Lung (tissue), 12 donors: ENCODE measurements around the gene PRR16. TPM values are rescaled to one million over a fixed set of nuclear protein-coding genes. Genes with fewer than 3 reads are reported as not detected.

Experiments
- ATAC-seq: fragments of 200-7000 bp; cut with Tn5 transposase; one replicate; pipeline ENCODE4 v1.9.1; 2020; ENCODE audit warnings: moderate number of reproducible peaks; ENCODE audit not compliant: insufficient read depth, low FRiP score
- DNase-seq, 3 donors: peaks; one replicate each; pipeline ENCODE4 v3.0.0-alpha.2; 2013 to 2017
- H3K27ac ChIP-seq, 2 donors: one replicate each; pipeline ENCODE4 v1.5.1; 2013; ENCODE audit warnings: mild to moderate bottlenecking in 2 of 2, moderate library complexity in 2 of 2, control low read depth in 1 of 2, inconsistent platforms in 1 of 2, low read depth in 1 of 2, low read length in 1 of 2
- H3K27me3 ChIP-seq, 3 donors: one replicate each; pipeline ENCODE4 v1.5.1; 2013; ENCODE audit warnings: low read length in 2 of 3; ENCODE audit not compliant: control insufficient read depth in 3 of 3, insufficient read depth in 3 of 3
- H3K36me3 ChIP-seq, 4 donors: one replicate each; pipeline ENCODE4 v1.5.1; 2013; ENCODE audit warnings: low read length in 4 of 4, mild to moderate bottlenecking in 1 of 4, moderate library complexity in 1 of 4; ENCODE audit not compliant: control insufficient read depth in 4 of 4, insufficient read depth in 4 of 4
- H3K4me1 ChIP-seq, 5 donors: one replicate each; pipeline ENCODE4 v1.5.1; 2013; ENCODE audit warnings: low read length in 5 of 5, mild to moderate bottlenecking in 2 of 5, moderate library complexity in 1 of 5; ENCODE audit not compliant: control insufficient read depth in 5 of 5, insufficient read depth in 5 of 5
- H3K4me3 ChIP-seq: one replicate; pipeline ENCODE4 v1.5.1; 2013; ENCODE audit warnings: mild to moderate bottlenecking, control low read depth, moderate library complexity
- H3K9ac ChIP-seq, 2 donors: one replicate each; pipeline ENCODE4 v1.5.1; 2013; ENCODE audit warnings: low read length in 2 of 2, control low read depth in 1 of 2; ENCODE audit not compliant: insufficient read depth in 1 of 2
- H3K9me3 ChIP-seq, 4 donors: one replicate each; pipeline ENCODE4 v1.5.1; 2013; ENCODE audit warnings: low read length in 3 of 4, mild to moderate bottlenecking in 1 of 4, moderate library complexity in 1 of 4; ENCODE audit not compliant: control insufficient read depth in 4 of 4, insufficient read depth in 3 of 4
- WGBS, 2 donors: extraction: QIAGEN DNeasy Blood & Tissue Kit; methylation state at CpG; one replicate each; pipeline ENCODE4 v1.1.7; 2013; 5-methylcytosine and 5-hydroxymethylcytosine counted together
- polyA plus RNA-seq, 2 donors: library from polyadenylated mRNA; stranded (reverse); fragments of 200-250 nt; gene quantifications; one replicate each; pipeline ENCODE4 v1.2.1, GENCODE V29; 2013
- total RNA-seq, 2 donors: library from RNA; depleted of rRNA in 1 of 2; stranded (reverse); fragments of >200 nt in 1 of 2; gene quantifications; one replicate each; pipeline ENCODE4 v1.2.1, GENCODE V29; 2014 to 2021
- TF ChIP-seq, protein P1 (sequence below): IDR thresholded peaks from 2 replicates; pipeline ENCODE4 v1.5.1; 2012; ENCODE audit warnings: mild to moderate bottlenecking; ENCODE audit errors: control extremely low read depth, extremely low read depth
- donor health status: control.
- donor health status: control.
- donor health status: Bipolar disorder and iron deficiency.
- donor health status: healthy.
- donor health status: DM: yes; HTN: yes; CAD: no.

The PRR16 gene
- total and polyA plus RNA-seq, 4 donors, result 1.1 to 6.6 (median 5.9) TPM

DNA sequence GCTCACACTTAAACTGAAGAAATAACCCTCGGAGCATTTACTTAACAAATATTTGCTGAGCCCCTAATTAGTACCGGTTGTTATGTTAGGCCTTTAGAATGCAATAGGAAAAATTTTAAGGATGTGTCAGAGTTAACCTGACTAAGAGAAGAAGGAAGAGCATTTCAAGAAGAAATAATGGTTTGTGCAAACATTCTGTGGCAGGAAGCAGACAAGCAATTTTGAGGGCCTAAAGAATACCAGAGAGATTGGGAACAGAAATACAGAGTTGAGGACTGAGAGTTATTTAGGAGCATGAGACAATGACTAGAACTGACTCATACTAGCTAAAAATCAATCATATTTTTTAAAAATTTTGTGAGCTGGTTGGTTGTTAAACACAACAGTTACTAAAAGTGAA, 218.8 kb downstream of the PRR16 start:
- Histone ChIP-seq H3K27ac (no peak overlapping the region), H3K27me3 (no peaks in the 10 kb centered on the region), H3K4me1 (no peaks in the 10 kb centered on the region), H3K9ac (no peak overlapping the region), H3K4me3 (no peak overlapping the region), H3K9me3 (no peaks in the 10 kb centered on the region), H3K36me3 (peaks cover 0 to 8% (median 2%) of the 10 kb centered on the region in 4 donors)
- DNase-seq (no peak), ATAC-seq (no peak)
- TF ChIP-seq, protein P1, sequence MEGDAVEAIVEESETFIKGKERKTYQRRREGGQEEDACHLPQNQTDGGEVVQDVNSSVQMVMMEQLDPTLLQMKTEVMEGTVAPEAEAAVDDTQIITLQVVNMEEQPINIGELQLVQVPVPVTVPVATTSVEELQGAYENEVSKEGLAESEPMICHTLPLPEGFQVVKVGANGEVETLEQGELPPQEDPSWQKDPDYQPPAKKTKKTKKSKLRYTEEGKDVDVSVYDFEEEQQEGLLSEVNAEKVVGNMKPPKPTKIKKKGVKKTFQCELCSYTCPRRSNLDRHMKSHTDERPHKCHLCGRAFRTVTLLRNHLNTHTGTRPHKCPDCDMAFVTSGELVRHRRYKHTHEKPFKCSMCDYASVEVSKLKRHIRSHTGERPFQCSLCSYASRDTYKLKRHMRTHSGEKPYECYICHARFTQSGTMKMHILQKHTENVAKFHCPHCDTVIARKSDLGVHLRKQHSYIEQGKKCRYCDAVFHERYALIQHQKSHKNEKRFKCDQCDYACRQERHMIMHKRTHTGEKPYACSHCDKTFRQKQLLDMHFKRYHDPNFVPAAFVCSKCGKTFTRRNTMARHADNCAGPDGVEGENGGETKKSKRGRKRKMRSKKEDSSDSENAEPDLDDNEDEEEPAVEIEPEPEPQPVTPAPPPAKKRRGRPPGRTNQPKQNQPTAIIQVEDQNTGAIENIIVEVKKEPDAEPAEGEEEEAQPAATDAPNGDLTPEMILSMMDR, result no peak
- WGBS, 2 donors, result 72 to 84% methylated on average over 2 of the region's 2 CpGs

GRCh38 chr5:120683580-120683979, 219.5 kb downstream of the PRR16 start:
- Histone ChIP-seq H3K4me3 (no peak overlapping the region), H3K4me1 (no peaks in the 10 kb centered on the region), H3K27me3 (no peaks in the 10 kb centered on the region), H3K9ac (no peak overlapping the region), H3K27ac (no peak overlapping the region), H3K36me3 (peaks cover 0 to 8% (median 2%) of the 10 kb centered on the region in 4 donors), H3K9me3 (no peaks in the 10 kb centered on the region)
- DNase-seq (no peak), ATAC-seq (no peak)
- TF ChIP-seq, protein P1, result no peak

DNA sequence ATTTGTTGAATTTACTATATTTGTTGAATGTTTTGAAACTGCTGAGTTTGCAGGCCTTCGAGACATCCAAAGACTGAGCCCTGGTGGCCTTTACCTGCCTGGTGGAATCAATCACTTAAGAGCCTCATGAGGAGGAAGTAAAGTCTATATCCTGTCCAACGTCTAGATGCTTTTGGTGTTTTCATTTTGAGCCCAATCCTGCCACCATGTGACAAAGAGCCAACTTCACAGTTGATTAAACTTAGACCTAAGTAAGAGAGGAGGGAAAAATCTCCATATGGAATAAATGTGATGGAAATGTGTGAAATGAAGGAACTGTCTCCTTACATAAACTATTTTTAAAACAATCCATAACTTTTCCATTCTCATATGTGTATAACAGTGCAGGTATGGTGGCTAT, 220.1 kb downstream of the PRR16 start:
- no peaks in the 10 kb centered on the region for H3K4me1 ChIP-seq
- TF ChIP-seq, protein P1, result no peak

GRCh38 chr5:120684749-120685415, 220.8 kb downstream of the PRR16 start:
- Histone ChIP-seq H3K9me3 (no peaks in the 10 kb centered on the region), H3K36me3 (peaks cover 0 to 8% (median 2%) of the 10 kb centered on the region in 4 donors), H3K9ac (no peak overlapping the region), H3K27me3 (no peaks in the 10 kb centered on the region), H3K27ac (no peak overlapping the region), H3K4me3 (no peak overlapping the region), H3K4me1 (no peaks in the 10 kb centered on the region)
- WGBS, 2 donors, result 63 to 80% methylated on average over 2 of the region's 2 CpGs
- peak in 1 of 3 donors; percentile 14 for DNase-seq
- ATAC-seq, result no peak
- TF ChIP-seq, protein P1, result no peak

More for the DNA sequence above, 220.1 kb downstream of the PRR16 start:
- H3K27me3 ChIP-seq, result no peaks in the 10 kb centered on the region
- H3K27ac ChIP-seq, result no peak overlapping the region
- WGBS, 2 donors, result 44 to 50% methylated on average over 2 of the region's 2 CpGs
- H3K9ac ChIP-seq, result no peak overlapping the region
- no peak overlapping the region for H3K4me3 ChIP-seq
- DNase-seq (peak in 2 of 3 donors; percentile 38 to 40), ATAC-seq (no peak)
- peaks cover 0 to 8% (median 2%) of the 10 kb centered on the region in 4 donors for H3K36me3 ChIP-seq
- no peaks in the 10 kb centered on the region for H3K9me3 ChIP-seq
